Kidney (tissue), 14 donors: ENCODE results near the gene RASL10B. TPM values are rescaled to one million over a fixed set of nuclear protein-coding genes. Genes with fewer than 3 reads are reported as not detected.

Experiments used
- DNase-seq, 5 donors: peaks; one replicate each; pipeline ENCODE4 v3.0.0-alpha.2; 2013 to 2020
- FAIRE-seq: peaks from 2 replicates; lab custom pipeline; 2012; peaks lifted over from hg19 to GRCh38; lab: Jason Lieb, UNC
- H3K27ac ChIP-seq, 2 donors: one replicate each; pipeline ENCODE4 v1.7.0; 2013; ENCODE audit warnings: low read depth in 2 of 2, low read length in 2 of 2, inconsistent platforms in 1 of 2
- H3K27me3 ChIP-seq: one replicate; pipeline ENCODE4 v1.7.1; 2013; ENCODE audit warnings: low read length, inconsistent platforms; ENCODE audit not compliant: control insufficient read depth, insufficient read depth
- H3K36me3 ChIP-seq, 3 donors: one replicate each; pipeline versions ENCODE4 v1.7.0 to v1.7.1; 2013; ENCODE audit warnings: low read length in 3 of 3, control low read depth in 1 of 3, inconsistent platforms in 1 of 3; ENCODE audit not compliant: insufficient read depth in 3 of 3, control insufficient read depth in 2 of 3
- H3K4me1 ChIP-seq, 3 donors: one replicate each; pipeline versions ENCODE4 v1.7.0 to v1.7.1; 2013; ENCODE audit warnings: low read length in 3 of 3, inconsistent platforms in 1 of 3, low read depth in 1 of 3; ENCODE audit not compliant: control insufficient read depth in 2 of 3, insufficient read depth in 2 of 3
- H3K4me3 ChIP-seq, 3 donors: one replicate each; pipeline versions ENCODE4 v1.7.0 to v1.8.1; 2013; ENCODE audit warnings: low read length in 3 of 3, control low read depth in 1 of 3, inconsistent platforms in 1 of 3
- H3K9ac ChIP-seq, 3 donors: one replicate each; pipeline versions ENCODE4 v1.7.0 to v1.7.1; 2013; ENCODE audit warnings: low read length in 3 of 3, control low read depth in 1 of 3, inconsistent platforms in 1 of 3
- H3K9me3 ChIP-seq, 3 donors: one replicate each; pipeline versions ENCODE4 v1.7.0 to v1.7.1; 2013; ENCODE audit warnings: low read length in 3 of 3, control low read depth in 1 of 3, inconsistent platforms in 1 of 3; ENCODE audit not compliant: control insufficient read depth in 2 of 3, insufficient read depth in 1 of 3
- CTCF ChIP-seq: IDR thresholded peaks from 3 replicates; pipeline ENCODE4 v1.5.1; 2012; ENCODE audit warnings: mild to moderate bottlenecking, moderate library complexity, borderline replicate concordance; ENCODE audit not compliant: insufficient read depth; ENCODE audit errors: extremely low read depth
- intact Hi-C: fragments of 100-400 bp; cut with DNase I; formaldehyde crosslinking; loops from one replicate; pipeline ENCODE4 v1.11.1; 2022
- polyA plus RNA-seq: library from polyadenylated mRNA; stranded (reverse); fragments of 350-450 nt; fragmentation: Illumina TruSeq; extraction: RNeasy Lipid Tissue Mini Kit (QIAGEN cat#74804); gene quantifications from one replicate; pipeline ENCODE4 v1.2.3, GENCODE V29; 2014; ENCODE audit warnings: low read depth, low replicate concordance; ENCODE audit not compliant: insufficient read depth
- total RNA-seq: library from RNA; stranded (reverse); fragmentation: NEBNext Ultra II Directional; extraction: Animal tissue kit (Norgen Biotek cat#: 25700); gene quantifications from one replicate; pipeline ENCODE4 v1.2.1, GENCODE V29; 2021
- donor health status: control.
- donor health status: control.
- donor health status: control.
- donor health status: control.
- donor health status: control.
- donor health status: DM: yes; HTN: yes; CAD: no.
- donor health status: Normal renal cell carcinoma (clear cell type).

Gene RASL10B
- total and polyA plus RNA-seq, 2 donors from 2014 or later: 1.5 to 2.4 TPM

- no peaks in the 10 kb centered on the region for H3K36me3 ChIP-seq
- H3K4me3 ChIP-seq: no peak within 1 kb of the TSS
- H3K27me3 ChIP-seq: no peaks in the 10 kb centered on the region
- no peak within 1 kb of the TSS for H3K27ac ChIP-seq
- H3K9ac ChIP-seq: no peak within 1 kb of the TSS
- no peak for DNase-seq
- TF ChIP-seq CTCF: no peak
- FAIRE-seq: no peak
- intact Hi-C loops: no loop called here
- peaks cover 0 to 2% (median 0%) of the 10 kb centered on the region in 3 donors for H3K4me1 ChIP-seq
- no peaks in the 10 kb centered on the region for H3K9me3 ChIP-seq
Measured at GRCh38 chr17:35760587-35760986, 29.1 kb downstream of the RASL10B start, which contains the start of gene C17orf50. TSS of gene C17orf50 (plus strand) at chr17:35760887. CDS start at chr17:35760942, 55 bp downstream.

- intact Hi-C loops: no loop called here
- no peak overlapping the region for H3K27ac ChIP-seq
- no peaks in the 10 kb centered on the region for H3K36me3 ChIP-seq
- FAIRE-seq: no peak
- no peak for DNase-seq
- no peaks in the 10 kb centered on the region for H3K27me3 ChIP-seq
- H3K4me3 ChIP-seq: no peak overlapping the region
- TF ChIP-seq CTCF: no peak
- H3K9me3 ChIP-seq: no peaks in the 10 kb centered on the region
- H3K9ac ChIP-seq: no peak overlapping the region
- H3K4me1 ChIP-seq: peaks cover 0 to 2% (median 0%) of the 10 kb centered on the region in 3 donors
Measured at GRCh38 chr17:35761601-35762000, 30.2 kb downstream of the RASL10B start.

GRCh38 chr17:35763767-35764122, 32.3 kb downstream of the RASL10B start:
- DNase-seq (no peak), FAIRE-seq (no peak)
- intact Hi-C loops: no loop called here
- Histone ChIP-seq H3K27ac (no peak overlapping the region), H3K27me3 (no peaks in the 10 kb centered on the region), H3K4me3 (peak overlapping the region in 2 of 3 donors; percentile 44 to 48), H3K9ac (no peak overlapping the region), H3K4me1 (peaks cover 0 to 2% (median 0%) of the 10 kb centered on the region in 3 donors), H3K36me3 (no peaks in the 10 kb centered on the region), H3K9me3 (no peaks in the 10 kb centered on the region)
- TF ChIP-seq CTCF: no peak
